GM21367 (cell line): Measurements from ENCODE around the gene PUDP.
A peak's percentile ranks its signal among the peaks of the same experiment; 100 is the strongest.

Experiments
- ATAC-seq: cut with Tn5 transposase; IDR thresholded peaks from one replicate; pipeline ENCODE4 v1.9.1; 2021; ENCODE audit not compliant: unreplicated experiment

The PUDP gene

DNA sequence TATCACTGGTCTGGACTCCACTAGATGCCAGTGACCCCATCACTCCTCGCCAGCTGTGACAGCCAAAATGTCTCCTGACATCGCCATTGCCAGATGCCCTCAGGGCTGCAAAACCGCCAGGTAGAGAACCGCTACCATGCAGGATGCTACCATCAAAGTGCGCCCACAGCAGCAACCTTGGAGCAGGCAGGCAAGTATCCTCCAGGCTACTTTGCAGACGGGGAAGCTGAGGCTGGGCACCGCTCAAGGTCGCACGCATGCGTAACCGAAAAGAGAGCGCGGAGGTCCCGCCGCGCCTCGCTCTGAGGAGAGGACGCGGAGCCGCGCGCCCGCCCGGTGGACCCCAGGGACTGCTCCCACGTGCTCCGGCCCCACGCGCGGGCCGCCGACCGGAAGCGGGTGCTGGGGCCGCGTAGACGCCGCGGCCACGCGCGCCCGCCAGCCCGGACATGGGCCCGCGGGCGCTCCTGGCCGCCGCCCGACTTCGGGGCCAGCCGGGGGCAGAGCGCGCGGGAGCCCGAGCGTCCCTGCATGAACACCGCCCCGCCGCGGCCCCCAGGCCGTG lies 458 bp downstream of the PUDP start, which contains the start of gene STS:
Gene STS, plus strand, starts transcription at position 300 of the 565 bp plus-strand sequence. CDS start 105,488 bp downstream, outside the sequence.
- peak; percentile 42 for ATAC-seq

DNA sequence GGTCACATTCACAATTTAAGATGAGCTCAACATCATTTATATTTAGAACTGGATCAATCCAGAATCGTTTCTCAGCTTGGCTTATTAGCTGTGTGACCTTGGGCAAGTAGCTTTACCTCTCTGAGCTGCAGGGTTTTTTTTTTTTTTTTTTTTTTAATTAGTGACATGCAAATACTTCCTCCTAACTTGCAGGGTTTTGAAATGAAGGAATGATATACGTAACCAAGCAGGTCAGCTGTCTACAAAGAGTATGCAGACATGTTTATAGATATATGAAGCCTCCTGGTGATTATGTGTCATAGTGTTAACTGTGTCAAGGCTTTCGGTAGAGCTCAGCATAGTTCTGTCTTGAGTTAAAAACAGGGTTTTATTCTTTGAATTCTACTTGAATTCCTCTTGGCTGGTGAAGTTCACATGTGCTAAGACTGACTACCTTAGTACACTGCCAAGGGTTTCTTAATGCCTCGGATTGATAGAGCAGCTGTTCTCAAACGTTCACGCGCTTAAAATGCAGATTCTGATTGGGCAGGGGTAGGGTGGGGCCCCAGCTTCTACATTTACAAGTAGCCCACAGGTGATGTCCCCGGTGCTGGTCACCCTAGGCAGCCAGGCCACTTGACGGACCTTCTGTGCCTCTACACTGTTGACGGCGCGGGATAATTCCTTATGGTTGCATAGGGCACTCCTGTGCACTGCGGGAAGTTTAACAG lies 1.1 kb downstream of the PUDP start:
- ATAC-seq, result peak; percentile 21

DNA sequence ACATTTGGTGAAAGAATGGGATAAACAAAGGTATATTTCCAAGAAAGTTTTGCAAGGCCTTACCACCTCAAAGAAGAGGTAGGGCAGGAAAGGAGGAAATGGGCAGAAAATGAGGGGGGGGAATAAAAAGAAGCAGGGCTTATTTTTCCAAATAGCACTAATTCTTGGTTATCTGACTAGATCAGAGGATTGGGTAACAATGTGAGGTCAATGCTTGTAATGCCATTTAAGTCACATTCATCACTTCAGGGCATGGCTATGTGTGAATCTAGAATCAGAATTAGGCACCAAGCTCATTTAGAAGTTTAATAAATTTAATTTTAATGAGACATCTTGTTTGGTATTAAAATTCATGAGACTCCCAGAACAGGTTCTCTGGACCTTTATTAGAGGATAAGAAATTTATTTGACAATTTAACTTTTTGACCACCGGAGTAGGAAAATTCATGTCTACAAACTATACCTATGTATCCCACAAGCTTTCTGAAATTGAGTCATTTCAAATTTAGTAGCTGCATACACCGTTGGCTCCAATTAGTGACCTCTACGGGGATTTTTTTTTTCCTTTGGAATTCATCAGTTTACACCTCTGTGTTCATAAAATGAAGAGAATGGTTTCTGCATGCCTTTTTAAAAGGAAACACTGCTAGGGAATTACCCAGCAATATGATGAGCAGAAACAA lies 1.8 kb downstream of the PUDP start:
- no peak for ATAC-seq

DNA sequence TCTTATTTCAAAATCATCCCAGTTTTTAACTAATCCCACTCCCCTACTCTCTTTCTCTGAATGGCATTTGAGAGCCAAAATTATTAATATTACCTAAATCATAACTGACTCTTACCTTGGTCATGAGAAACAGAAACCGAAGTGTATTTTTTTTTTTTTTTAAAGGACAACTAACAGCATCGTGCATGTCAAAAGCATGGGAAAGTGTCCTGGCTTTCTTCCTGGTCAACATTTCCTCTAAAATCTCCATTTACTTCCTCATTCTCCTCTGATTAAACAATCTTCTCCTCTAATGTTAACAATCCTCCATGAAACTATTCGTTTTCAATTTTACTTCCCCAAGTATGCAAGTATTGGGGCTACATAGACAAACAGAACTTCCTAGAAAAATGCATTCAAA lies 2.5 kb downstream of the PUDP start:
- ATAC-seq, result no peak

DNA sequence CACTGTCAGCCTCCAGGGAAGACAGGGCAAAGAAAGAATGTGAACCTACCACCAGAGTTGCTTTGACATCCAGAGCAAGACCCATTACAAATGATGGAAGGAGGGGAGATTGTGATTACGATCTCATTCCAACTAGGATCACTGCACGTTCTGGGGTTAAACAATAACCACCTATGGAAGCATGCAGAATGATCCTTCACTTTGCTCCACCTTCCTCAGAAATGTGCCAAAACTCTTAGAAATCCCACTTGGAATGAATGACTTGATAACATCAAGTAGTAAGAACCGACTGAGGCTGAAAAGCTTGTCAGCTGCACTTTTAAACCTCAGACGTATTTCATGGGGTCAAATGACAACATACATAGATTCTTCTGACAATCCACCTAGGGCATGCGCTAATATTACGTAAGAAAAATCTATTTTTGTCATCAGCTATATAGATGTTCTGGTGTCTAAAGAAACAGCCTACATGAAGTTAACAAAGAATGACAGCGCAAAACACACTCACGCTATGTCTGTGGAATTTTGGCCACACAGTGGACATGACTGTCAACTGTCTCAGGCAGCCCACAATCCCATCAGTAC lies 3.9 kb downstream of the PUDP start:
- no peak for ATAC-seq

DNA sequence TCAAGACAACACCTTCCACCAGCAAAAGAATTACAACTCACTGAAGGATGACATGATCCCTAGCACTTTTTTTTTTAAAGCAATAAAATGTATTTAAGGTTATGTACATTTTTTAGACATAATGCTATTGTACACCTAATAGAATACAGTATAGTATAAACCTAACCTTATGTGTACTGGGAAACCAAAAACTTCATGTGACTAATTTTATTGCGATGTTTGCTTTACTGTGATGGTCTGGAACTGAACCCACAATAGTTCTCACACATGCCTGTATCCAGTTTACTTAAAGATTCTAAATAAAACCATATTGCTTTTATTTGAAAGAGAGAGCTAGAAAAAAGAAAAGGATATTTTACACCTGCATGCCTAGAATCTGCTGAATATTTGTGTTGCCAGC lies 4.9 kb downstream of the PUDP start:
- no peak for ATAC-seq

DNA sequence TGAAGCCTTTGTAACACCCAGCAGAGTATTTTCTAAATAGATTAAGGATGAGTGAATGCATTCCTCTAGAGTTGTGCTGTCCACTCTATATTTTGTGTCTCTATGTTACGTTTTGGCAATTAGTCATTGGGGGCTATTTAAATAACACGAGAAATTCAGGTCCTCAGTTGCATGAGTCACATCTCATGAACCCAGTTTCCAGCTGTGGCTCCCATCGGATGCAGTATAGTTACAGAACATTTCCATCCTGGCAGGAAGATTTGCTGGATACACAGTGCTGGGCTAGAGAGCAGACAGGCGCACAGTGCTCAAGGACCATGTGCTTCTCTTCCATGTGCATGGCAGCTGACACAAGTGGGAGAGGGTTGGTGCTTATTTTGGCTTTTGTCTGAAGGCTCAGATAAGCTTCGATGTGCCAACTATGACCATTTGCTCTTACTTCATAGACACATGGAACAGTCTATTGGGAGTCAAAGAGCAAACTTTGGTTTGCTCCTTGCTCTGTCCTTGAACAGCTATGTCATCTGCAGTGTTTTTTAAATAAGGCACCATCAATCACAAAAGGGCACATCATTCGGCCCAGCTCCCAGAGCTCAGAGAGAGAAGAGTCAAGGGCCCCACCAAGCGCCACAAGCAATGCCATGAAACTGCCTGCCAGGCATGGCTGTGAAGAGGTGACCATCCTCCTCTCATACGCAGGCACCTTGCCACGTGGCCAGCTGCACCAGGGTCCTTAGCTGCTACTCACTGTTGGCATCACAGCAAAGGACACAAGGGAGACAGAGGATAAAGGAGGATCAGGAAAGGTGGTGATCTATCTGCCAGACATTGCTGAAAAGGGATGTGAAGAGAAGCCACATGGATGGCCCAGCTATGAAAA lies 8.5 kb downstream of the PUDP start:
- ATAC-seq, result no peak

DNA sequence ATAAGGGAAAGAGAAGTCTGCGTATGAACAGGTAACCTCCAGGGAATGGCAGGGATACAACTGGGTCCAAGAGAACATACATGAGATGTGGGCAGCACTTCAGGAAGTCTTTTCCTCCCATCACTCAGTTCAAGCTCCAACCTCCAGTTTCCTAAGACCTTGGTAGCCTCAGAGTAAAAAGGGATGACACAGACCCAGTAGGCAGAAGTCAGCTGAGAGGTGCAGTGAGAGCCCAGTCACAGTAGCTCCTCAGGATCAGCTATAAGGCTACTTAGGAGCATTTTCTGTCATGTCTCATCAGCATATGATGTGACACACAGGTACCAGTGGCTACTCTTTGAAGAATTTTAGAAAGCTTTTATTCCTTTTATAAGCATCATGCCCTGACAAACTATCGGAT lies 13.0 kb downstream of the PUDP start:
- no peak for ATAC-seq

DNA sequence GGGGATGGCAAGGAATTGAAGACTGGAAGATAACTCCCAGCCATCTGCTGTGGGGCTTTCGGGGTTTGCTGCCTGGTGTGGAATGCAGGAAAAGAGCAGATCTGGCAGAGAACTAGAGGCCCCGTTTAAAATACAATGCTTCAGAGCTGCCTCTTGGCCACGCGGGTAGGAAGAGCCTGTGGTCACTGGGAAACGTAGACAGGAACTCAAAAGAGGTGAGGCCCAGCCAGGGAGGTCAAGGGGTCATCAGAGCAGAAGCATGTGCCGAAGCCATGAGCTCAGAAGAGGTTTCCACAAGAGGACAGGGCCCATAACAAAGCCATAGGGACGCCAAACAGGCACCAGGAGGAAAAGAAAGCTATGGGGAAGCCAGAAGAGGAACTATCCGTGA lies 14.9 kb downstream of the PUDP start:
- ATAC-seq, result no peak

DNA sequence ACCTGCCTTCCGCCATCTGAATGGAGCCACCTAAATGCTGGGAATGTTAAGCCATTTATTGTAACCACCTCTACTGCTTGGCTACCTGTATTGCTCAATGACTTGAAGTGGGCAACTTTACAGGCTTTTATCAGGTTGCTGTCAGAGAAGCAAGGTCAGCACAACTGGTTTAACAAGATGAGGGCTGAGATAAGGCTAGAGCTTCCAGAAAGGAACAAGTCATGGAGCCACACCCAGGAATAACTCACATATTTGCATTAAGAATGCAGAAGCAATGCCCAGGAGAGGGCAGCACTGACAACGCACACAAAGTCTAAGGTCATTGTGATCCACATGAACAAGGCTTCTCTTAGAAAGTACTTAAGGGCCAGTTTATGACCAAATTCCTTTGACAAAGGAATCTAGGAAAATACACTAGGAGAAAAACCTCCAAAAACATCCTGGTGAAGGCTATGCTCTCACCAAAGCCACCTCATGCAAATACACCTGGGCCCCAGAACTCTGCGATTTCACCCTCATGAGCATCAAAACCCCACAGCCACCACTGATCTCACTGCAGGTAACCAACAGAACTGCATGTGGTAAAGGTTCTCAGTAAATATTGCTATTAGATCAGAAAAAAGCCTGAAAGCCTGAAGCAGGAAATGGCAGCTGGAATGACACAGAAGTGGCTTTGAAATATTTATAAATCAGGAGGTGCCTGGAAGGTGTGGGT lies 15.5 kb downstream of the PUDP start:
- ATAC-seq, result peak; percentile 58

DNA sequence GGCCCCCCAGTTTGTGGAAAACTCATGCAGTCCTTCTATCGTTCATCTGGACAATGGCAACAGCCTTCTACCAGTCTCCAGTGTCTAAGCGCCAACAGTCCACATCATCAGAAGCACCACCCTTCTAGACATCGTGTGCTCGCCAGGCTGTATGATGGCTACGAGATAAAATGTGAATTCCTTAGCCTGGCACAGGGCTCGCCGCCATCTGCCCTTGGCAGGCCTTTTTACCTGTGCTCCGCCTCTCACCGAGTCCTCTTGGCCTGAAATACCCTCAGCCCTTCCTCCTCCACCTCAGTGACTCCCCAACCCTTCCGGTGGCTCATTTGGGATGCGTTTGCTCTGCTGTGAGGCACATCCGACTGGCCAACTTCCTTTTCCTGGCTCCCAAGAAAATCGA lies 16.3 kb downstream of the PUDP start:
- ATAC-seq, result no peak

DNA sequence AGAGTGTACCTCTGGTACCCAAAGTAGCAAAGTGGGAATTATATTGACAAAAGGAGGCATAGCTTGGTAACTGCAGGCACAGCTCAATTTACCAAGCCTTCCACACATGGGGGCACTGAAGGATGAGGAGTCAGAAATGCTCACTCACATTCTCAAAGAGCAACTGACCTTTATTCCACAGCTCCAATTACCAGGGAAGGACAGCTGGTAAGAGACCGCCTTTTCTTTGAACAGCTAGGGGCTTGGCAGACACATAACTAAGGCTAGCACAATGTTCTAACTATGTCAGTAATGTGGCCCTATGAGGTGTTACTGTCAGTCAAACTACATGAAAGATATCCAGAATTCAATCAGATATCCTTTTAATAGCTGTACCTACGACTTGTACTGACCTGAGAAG lies 20.9 kb downstream of the PUDP start:
- no peak for ATAC-seq

DNA sequence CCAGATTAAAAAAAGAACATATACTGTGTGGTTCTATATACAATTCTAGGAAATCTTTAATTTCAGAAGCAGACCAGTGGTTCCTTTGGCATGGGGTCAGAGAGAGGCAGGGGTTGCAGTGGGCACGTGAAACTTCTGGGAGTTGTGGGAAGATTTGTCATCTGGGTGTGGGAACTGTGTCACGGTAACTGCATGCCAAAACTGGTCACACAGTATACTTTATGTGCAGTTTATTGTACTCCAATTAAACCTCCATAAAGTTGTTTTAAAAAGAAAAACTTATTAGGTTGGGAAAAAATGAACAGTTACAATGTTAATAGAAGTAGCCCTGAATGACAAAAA lies 27.1 kb downstream of the PUDP start:
- ATAC-seq, result no peak

DNA sequence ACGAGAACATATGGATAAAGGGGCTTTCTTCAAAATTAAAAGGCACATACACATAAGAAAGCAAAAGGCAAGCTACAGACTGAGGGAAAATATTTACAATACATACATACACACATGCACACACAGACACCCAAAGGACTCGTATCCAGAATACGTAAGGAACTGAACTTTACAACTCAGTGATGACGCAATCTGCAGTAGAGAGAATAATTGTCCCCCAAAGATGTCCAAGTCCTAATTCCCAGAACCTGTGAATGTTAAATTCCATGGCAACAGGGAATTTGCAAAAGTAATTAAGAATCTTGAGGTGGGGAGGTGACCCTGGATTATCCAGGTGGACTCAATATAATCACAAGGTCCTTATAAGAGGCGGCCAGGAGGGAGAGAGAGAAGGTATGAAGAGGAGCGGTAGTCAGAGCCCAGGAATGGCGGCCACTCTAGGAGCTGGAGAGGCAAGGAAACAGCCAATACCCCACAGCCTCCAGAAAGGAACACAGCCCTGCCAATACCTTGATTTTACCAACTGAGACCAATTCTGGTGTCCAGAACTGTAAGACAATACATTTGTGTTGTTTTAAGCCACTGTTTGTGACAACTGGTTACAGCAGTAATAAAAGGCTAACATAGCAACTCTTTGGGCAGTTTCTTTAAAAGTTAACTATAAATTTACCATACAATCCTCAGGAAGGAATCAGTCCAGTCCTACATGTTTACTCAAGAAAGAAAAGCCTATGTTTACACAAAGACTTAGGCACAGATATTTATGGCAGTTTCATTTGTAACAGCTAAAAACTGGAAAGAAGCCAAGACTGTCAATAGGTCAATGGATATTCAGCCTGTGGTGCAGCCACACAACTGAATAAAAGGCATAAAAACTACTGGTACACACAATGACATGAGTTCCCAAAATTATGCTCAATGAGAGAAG lies 27.7 kb downstream of the PUDP start:
- ATAC-seq, result no peak

DNA sequence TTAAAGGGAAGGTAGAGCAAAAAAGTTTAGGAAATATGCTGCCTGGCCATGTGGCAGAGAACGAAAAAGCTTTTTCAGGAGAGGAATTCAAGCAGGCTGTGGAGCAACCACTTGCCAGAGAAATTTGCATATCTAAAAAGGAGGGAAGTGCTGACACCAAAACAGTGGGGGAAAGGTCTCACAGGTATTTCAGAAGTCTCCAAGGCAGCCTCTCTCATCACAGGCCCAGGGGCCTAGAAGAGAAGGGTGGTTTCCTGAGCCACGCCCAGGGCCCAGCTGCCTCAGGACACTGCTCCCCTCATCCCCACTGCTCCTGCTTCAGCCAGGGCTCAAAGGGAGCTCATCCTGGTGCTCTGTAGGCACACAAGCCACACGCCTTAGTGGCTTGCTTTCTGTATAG lies 30.4 kb downstream of the PUDP start:
- ATAC-seq, result peak; percentile 41

DNA sequence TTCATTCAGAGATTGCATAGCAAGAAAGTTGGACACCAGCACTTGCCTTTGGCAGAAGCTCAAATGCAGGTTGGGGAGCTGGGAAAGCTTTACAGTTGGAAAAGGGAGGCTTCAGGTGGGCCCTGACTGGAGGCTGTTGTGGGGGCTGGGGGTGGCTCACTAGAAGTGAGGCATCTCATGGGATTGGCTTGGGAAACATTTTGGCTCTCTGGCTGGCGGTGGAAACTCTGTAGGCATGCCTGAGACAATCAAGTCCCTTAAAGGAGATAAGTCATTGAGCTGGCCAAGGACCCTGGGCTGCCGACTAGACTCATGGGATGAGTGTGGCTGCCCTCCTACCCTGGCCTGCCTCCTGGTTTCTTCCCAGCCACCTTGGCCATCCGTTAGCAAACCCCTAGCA lies 31.9 kb downstream of the PUDP start:
- ATAC-seq, result no peak

DNA sequence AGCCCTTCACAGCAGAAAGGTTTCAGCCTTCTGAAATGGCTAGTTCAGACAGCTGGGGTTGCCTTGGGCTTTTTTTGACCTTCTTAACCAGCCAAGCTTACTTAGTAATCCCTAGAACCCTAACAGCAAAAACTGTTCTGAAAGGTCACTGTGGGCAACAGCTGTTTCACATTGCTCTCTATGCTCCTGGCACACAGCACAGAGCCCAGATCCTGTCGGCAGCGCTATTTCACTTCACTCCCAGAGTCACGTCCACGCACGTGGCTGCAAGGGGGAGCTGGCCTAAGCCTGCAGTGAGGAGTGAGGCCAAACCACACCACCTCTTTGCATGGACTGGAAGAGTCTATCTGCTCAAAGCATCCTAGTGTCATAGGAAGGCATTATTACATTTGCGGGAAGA lies 32.4 kb downstream of the PUDP start:
- ATAC-seq, result peak; percentile 50

DNA sequence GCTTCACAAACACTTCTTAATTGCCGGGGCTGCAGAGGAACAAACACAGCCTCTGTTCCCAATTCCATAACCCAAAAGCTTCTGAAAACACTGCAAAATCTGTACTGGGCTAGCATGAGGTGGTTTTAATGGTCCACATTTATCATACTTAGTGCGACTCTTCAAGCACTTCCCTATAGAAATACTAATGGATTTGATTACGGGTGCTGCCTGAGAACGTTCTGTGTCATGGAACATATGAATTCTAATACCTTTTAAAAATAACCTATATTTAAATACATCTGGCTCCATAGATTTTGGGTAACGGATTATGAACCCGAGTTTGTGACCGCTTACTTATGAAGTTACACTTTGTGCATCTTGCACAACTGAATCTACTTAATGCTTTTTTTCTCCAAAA lies 35.9 kb downstream of the PUDP start:
- no peak for ATAC-seq

DNA sequence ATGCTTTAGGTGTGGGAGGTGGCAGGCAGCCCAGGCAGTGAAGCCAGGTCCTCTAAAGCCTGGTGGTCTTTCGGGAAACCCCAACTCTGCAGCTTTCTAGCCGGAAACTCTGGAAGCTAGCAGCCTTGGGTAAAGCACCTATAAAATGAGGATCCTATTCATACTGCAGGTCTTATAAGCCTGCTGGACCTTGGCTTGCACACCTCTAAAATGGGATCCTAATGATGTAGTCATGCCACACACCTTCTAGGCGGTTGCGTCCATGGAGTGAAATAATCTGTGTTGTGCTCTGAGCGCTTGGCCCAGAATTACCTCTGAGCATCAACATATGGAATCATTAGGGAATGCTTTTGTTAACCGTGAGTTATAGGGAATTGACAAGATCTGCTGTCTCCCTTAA lies 36.4 kb downstream of the PUDP start:
- no peak for ATAC-seq
